ENCODE data around the gene DNM2. TPM values are rescaled to one million over a fixed set of nuclear protein-coding genes. Genes with fewer than 3 reads are reported as not detected.
A peak's percentile ranks its signal among the peaks of the same experiment; 100 is the strongest.

DNM2 gene
- total and polyA plus RNA-seq, 9 of the 15 experiments (the other 6 are each of a cell fraction or from before 2014, with no cell fraction given), result 2.2 to 161 (median 72.6) TPM

DNA sequence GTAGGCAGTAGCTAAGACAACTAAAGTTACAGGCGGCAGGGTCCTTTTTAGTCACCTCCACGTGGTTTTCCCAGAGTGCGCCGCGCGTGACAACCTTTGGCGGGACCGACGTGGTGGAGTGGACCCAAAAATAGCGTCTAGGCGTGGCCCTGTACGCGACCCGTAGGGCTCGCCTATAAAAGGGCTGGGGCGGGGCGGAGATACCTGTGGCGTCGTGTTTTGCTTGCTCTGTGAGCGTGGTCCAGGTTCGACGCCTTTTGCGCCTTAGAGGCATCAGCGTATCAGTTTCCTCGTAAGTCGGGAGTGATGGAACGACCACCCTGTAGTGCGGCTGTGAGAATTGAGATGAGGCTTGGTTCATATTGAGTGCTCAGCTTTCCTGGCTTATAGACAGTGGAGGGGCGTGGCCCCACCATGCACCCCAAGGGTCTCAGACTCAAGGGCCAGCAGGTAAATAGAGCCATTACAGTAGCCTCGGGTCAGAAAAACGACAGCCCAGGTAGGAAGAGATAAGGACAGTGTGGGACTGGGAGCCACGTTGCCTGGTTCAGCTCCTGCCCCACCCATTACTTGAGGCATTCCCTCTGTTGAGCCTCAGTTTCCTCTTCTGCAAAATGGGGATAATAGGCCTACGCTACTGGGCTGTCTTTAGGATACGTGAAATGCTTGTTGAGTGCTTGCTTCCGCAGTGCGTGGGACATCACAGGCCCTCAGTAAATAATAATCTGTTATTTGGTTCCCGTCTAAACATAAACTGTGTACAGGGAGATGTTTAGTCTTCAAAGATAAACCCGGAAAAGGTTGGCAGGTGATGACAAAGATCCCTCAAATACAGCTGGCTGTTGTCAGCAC is 118.8 kb downstream of the DNM2 start (continued):
- TF ChIP-seq, protein P1, sequence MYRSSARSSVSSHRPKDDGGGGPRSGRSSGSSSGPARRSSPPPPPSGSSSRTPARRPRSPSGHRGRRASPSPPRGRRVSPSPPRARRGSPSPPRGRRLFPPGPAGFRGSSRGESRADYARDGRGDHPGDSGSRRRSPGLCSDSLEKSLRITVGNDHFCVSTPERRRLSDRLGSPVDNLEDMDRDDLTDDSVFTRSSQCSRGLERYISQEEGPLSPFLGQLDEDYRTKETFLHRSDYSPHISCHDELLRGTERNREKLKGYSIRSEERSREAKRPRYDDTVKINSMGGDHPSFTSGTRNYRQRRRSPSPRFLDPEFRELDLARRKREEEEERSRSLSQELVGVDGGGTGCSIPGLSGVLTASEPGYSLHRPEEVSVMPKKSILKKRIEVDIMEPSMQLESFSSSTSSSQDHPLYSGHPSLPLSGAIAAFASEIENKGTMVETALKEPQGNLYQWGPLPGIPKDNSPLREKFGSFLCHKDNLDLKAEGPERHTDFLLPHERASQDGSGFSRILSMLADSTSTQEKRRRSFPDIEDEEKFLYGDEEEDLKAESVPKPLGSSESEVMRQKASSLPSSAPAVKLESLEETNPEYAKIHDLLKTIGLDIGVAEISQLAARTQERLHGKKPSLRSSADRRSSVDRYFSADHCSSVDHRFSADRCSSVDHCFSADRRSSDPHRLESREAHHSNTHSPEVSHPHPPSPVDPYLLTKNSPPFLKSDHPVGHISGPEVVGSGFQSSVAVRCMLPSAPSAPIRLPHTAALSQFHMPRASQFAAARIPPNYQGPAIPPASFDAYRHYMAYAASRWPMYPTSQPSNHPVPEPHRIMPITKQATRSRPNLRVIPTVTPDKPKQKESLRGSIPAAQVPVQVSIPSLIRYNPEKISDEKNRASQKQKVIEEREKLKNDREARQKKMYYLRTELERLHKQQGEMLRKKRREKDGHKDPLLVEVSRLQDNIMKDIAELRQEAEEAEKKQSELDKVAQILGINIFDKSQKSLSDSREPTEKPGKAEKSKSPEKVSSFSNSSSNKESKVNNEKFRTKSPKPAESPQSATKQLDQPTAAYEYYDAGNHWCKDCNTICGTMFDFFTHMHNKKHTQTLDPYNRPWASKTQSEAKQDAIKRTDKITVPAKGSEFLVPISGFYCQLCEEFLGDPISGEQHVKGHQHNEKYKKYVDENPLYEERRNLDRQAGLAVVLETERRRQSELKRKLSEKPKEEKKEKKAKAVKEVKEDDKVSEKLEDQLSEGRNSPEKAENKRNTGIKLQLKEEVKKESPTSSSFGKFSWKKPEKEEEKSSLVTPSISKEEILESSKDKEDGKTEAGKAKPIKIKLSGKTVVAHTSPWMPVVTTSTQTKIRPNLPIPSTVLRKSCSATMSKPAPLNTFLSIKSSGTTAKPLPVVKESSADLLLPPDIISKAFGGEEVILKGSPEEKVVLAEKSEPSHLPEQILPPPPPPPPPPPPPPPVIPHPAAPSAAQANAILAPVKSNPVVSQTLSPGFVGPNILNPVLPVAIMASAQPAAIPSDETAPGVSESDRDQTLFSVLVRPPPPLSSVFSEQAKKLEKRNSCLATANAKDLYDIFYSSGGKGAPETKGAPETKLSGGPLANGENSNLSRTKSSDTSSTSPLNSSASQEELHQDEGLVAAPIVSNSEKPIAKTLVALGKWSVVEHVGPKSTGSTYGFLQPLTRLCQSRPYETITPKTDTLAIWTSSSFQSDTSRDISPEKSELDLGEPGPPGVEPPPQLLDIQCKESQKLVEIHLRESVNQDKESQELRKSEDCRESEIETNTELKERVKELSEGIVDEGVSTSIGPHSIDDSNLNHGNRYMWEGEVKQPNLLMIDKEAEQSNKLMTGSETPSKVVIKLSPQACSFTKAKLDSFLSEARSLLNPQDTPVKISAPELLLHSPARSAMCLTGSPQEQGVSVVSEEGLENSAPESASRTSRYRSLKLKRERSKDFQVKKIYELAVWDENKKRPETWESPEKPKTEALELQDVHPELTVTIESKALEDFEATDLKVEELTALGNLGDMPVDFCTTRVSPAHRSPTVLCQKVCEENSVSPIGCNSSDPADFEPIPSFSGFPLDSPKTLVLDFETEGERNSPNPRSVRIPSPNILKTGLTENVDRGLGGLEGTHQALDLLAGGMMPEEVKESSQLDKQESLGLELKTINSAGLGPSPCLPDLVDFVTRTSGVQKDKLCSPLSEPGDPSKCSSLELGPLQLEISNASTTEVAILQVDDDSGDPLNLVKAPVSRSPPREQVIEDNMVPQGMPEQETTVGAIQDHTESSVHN (IDR thresholded peaks at IDR 0.05; ENCODE audit: borderline replicate concordance in 1 of 2, low read depth in 1 of 2), result peak in 1 of 2 experiments; percentile 61; a peak in 1 of 4 replicates
- no peak for TF ChIP-seq RBM17 (IDR thresholded peaks at IDR 0.05; ENCODE audit: borderline replicate concordance, low read depth, low read length)
- TF ChIP-seq FUS (optimal IDR thresholded peaks at IDR 0.05; ENCODE audit: low read depth, low read length), result no peak
- no peak; the same call in none of the 2 replicates for TF ChIP-seq SMARCA4 (IDR thresholded peaks at IDR 0.05)
- TF ChIP-seq ZNF57 (CRISPR knock-in tag; IDR thresholded peaks at IDR 0.05), result no peak
- peak; percentile 90; the same call in 1 of the 2 replicates for TF ChIP-seq ZNF224 (CRISPR knock-in tag; IDR thresholded peaks at IDR 0.05)
- no peak for TF ChIP-seq NFE2L1 (tag; IDR thresholded peaks at IDR 0.05; ENCODE audit: borderline replicate concordance, low read depth)
- peak; percentile 61 for TF ChIP-seq HNRNPLL (IDR thresholded peaks at IDR 0.05; ENCODE audit: low read depth, low read length, poor library complexity, severe bottlenecking)
- TF ChIP-seq ZBTB49 (CRISPR knock-in tag; IDR thresholded peaks at IDR 0.05; ENCODE audit: borderline replicate concordance), result peak; percentile 96; the same call in 1 of the 2 replicates
- peak; percentile 43; the same call in 1 of the 2 replicates for TF ChIP-seq TCF3 (CRISPR knock-in tag; IDR thresholded peaks at IDR 0.05)
- peak; percentile 90 for TF ChIP-seq ERF (CRISPR knock-in tag; IDR thresholded peaks at IDR 0.05)
- peak; percentile 99 for TF ChIP-seq E2F5 (CRISPR knock-in tag; IDR thresholded peaks at IDR 0.05)
- TF ChIP-seq, protein P2, sequence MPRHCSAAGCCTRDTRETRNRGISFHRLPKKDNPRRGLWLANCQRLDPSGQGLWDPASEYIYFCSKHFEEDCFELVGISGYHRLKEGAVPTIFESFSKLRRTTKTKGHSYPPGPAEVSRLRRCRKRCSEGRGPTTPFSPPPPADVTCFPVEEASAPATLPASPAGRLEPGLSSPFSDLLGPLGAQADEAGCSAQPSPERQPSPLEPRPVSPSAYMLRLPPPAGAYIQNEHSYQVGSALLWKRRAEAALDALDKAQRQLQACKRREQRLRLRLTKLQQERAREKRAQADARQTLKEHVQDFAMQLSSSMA (CRISPR knock-in tag; IDR thresholded peaks at IDR 0.05), result no peak
